ENCODE data around the gene RPA3. TPM values are rescaled to one million over a fixed set of nuclear protein-coding genes. Genes with fewer than 3 reads are reported as not detected.

Gene RPA3
- total and polyA plus RNA-seq, 2 experiments from 2014 or later = 16.3 to 71.8 TPM

- Histone ChIP-seq H3K27ac (no peak overlapping the region), H3K79me2 (ENCODE audit: insufficient read depth) (0 out of 2 replicates have a peak, but pooled peaks cover 3% of the 10 kb centered on the region), H3K9me3 (ENCODE audit: low read depth) (no peaks in the 10 kb centered on the region), H3K27me3 (replicated peaks; ENCODE audit: insufficient read depth) (no peaks in the 10 kb centered on the region), H2AFZ (no peak overlapping the region), H3K9ac (no peak overlapping the region), H3K4me1 (ENCODE audit: insufficient read depth) (peaks cover 27% of the 10 kb centered on the region), H4K20me1 (ENCODE audit: insufficient read depth) (no peaks in the 10 kb centered on the region), H3F3A (ENCODE audit: insufficient read depth) (peaks cover 29% of the 10 kb centered on the region), H3K4me2 (ENCODE audit: unreplicated experiment) (no peak overlapping the region), H3K4me3 (no peak overlapping the region), H3K9me2 (ENCODE audit: insufficient read depth) (no peaks in the 10 kb centered on the region), H3K36me3 (ENCODE audit: low read depth) (no peaks in the 10 kb centered on the region)
- DNase-seq = no peak
- no peak for TF ChIP-seq EZH2phosphoT487 (IDR thresholded peaks at IDR 0.05; ENCODE audit: insufficient read depth, low read depth)
- no peak for TF ChIP-seq EZH2 (IDR thresholded peaks at IDR 0.05; ENCODE audit: insufficient read depth, poor library complexity, severe bottlenecking)
- in situ Hi-C loops (cut with MboI) = no loop called here
Measured at GRCh38 chr7:7699380-7699779, 19.0 kb downstream of the RPA3 start.

- H2AFZ ChIP-seq = no peak overlapping the region
- in situ Hi-C loops (cut with MboI) = no loop called here
- H3K27me3 ChIP-seq (replicated peaks; ENCODE audit: insufficient read depth) = no peaks in the 10 kb centered on the region
- no peak overlapping the region for H3K9ac ChIP-seq
- H3K9me2 ChIP-seq (ENCODE audit: insufficient read depth) = no peaks in the 10 kb centered on the region
- no peak for DNase-seq
- H3K27ac ChIP-seq = no peak overlapping the region
- TF ChIP-seq EZH2phosphoT487 (IDR thresholded peaks at IDR 0.05; ENCODE audit: insufficient read depth, low read depth) (no peak), EZH2 (IDR thresholded peaks at IDR 0.05; ENCODE audit: insufficient read depth, poor library complexity, severe bottlenecking) (no peak)
- H4K20me1 ChIP-seq (ENCODE audit: insufficient read depth) = no peaks in the 10 kb centered on the region
- H3K4me1 ChIP-seq (ENCODE audit: insufficient read depth) = peaks cover 32% of the 10 kb centered on the region
- H3K4me3 ChIP-seq = no peak overlapping the region
- 96 to 97% methylated on average over 2 of the region's 2 CpGs for WGBS, 2 experiments (ENCODE audit: low coverage in 1 of 2, low lambda C conversion rate in 2 of 2, missing lambda C conversion rate in 2 of 2)
- no peak overlapping the region for H3K4me2 ChIP-seq (ENCODE audit: unreplicated experiment)
- H3K9me3 ChIP-seq (ENCODE audit: low read depth) = no peaks in the 10 kb centered on the region
- H3K36me3 ChIP-seq (ENCODE audit: low read depth) = no peaks in the 10 kb centered on the region
- H3F3A ChIP-seq (ENCODE audit: insufficient read depth) = peaks cover 31% of the 10 kb centered on the region
- H3K79me2 ChIP-seq (ENCODE audit: insufficient read depth) = 0 out of 2 replicates have a peak, but pooled peaks cover 3% of the 10 kb centered on the region
Measured at GRCh38 chr7:7698930-7699329, 19.5 kb downstream of the RPA3 start.

GRCh38 chr7:7696458-7697119 is 21.8 kb downstream of the RPA3 start:
- H3K9me3 ChIP-seq (ENCODE audit: low read depth) = no peaks in the 10 kb centered on the region
- H2AFZ ChIP-seq = peak overlapping the region; percentile 59
- peak overlapping the region; percentile 49 for H3K4me3 ChIP-seq
- no peaks in the 10 kb centered on the region for H3K27me3 ChIP-seq (replicated peaks; ENCODE audit: insufficient read depth)
- in situ Hi-C loops (cut with MboI) = no loop called here
- no peaks in the 10 kb centered on the region for H3K9me2 ChIP-seq (ENCODE audit: insufficient read depth)
- peak; percentile 65 for DNase-seq
- peak overlapping the region; percentile 81 for H3K4me2 ChIP-seq (ENCODE audit: unreplicated experiment)
- no peaks in the 10 kb centered on the region for H4K20me1 ChIP-seq (ENCODE audit: insufficient read depth)
- peak overlapping the region; percentile 39; the same call in 1 of the 2 replicates for H3K9ac ChIP-seq
- H3K79me2 ChIP-seq (ENCODE audit: insufficient read depth) = 0 out of 2 replicates have a peak, but pooled peaks cover 3% of the 10 kb centered on the region
- no peaks in the 10 kb centered on the region for H3K36me3 ChIP-seq (ENCODE audit: low read depth)
- H3K4me1 ChIP-seq (ENCODE audit: insufficient read depth) = peaks cover 29% of the 10 kb centered on the region
- TF ChIP-seq EZH2phosphoT487 (IDR thresholded peaks at IDR 0.05; ENCODE audit: insufficient read depth, low read depth) (no peak), EZH2 (IDR thresholded peaks at IDR 0.05; ENCODE audit: insufficient read depth, poor library complexity, severe bottlenecking) (no peak)
- 6 to 17% methylated on average over 3 of the region's 3 CpGs for WGBS, 2 experiments (ENCODE audit: low coverage in 1 of 2, low lambda C conversion rate in 2 of 2, missing lambda C conversion rate in 2 of 2)
- H3K27ac ChIP-seq = peak overlapping the region; percentile 48
- H3F3A ChIP-seq (ENCODE audit: insufficient read depth) = peaks cover 31% of the 10 kb centered on the region

- H3K79me2 ChIP-seq (ENCODE audit: insufficient read depth) = 0 out of 2 replicates have a peak, but pooled peaks cover 3% of the 10 kb centered on the region
- H3F3A ChIP-seq (ENCODE audit: insufficient read depth) = peaks cover 31% of the 10 kb centered on the region
- H3K4me3 ChIP-seq = no peak overlapping the region
- no peak overlapping the region for H3K27ac ChIP-seq
- H3K9ac ChIP-seq = no peak overlapping the region
- no peaks in the 10 kb centered on the region for H4K20me1 ChIP-seq (ENCODE audit: insufficient read depth)
- 83 to 85% methylated on average over 5 of the region's 5 CpGs for WGBS, 2 experiments (ENCODE audit: low coverage in 1 of 2, low lambda C conversion rate in 2 of 2, missing lambda C conversion rate in 2 of 2)
- H3K9me3 ChIP-seq (ENCODE audit: low read depth) = no peaks in the 10 kb centered on the region
- no peak overlapping the region for H3K4me2 ChIP-seq (ENCODE audit: unreplicated experiment)
- DNase-seq = no peak
- no peak overlapping the region for H2AFZ ChIP-seq
- no peaks in the 10 kb centered on the region for H3K9me2 ChIP-seq (ENCODE audit: insufficient read depth)
- no peaks in the 10 kb centered on the region for H3K36me3 ChIP-seq (ENCODE audit: low read depth)
- in situ Hi-C loops (cut with MboI) = no loop called here
- H3K4me1 ChIP-seq (ENCODE audit: insufficient read depth) = peaks cover 29% of the 10 kb centered on the region
- no peaks in the 10 kb centered on the region for H3K27me3 ChIP-seq (replicated peaks; ENCODE audit: insufficient read depth)
- TF ChIP-seq EZH2 (IDR thresholded peaks at IDR 0.05; ENCODE audit: insufficient read depth, poor library complexity, severe bottlenecking) = no peak
- TF ChIP-seq EZH2phosphoT487 (IDR thresholded peaks at IDR 0.05; ENCODE audit: insufficient read depth, low read depth) = no peak
Measured at GRCh38 chr7:7695111-7695817, 23.1 kb downstream of the RPA3 start.

Data from GM23248 (cell line).